OCI-LY7 (cell line): ENCODE data around the gene MED15. TPM values are rescaled to one million over a fixed set of nuclear protein-coding genes. Genes with fewer than 3 reads are reported as not detected.

Experiments used
- BruUV-seq: library from RNA; stranded (reverse); fragments of 400-500 nt; replicated peaks from 2 replicates; lab custom pipeline; 2021; lab: Mats Ljungman, UMichigan
- CTCF ChIA-PET: fragments of 300-600 bp; sonication (Branson Sonifier 250); formaldehyde crosslinking; loops from one replicate; lab custom pipeline; 2022; ENCODE audit warnings: antibody characterized with exemption; ENCODE audit not compliant: unreplicated experiment; lab: Charles Lee
- POLR2A ChIA-PET: fragments of 300-600 bp; sonication (Branson Sonifier 250); formaldehyde crosslinking; loops from one replicate; lab custom pipeline; 2022; ENCODE audit warnings: antibody characterized with exemption; lab: Charles Lee
- DNase-seq: peaks from one replicate; pipeline ENCODE4 v3.0.0-alpha.2; 2015; ENCODE audit warnings: low spot score
- H2AFZ ChIP-seq: fragments of 200-600 bp; sonication (generic), shearing (Covaris generic); 2 replicates; pipeline ENCODE4 v1.6.1; 2014; ENCODE audit warnings: mild to moderate bottlenecking, antibody characterized with exemption, low read length, moderate library complexity
- H3K27ac ChIP-seq: fragments of 200-600 bp; sonication (generic); 2 replicates; pipeline ENCODE4 v1.5.1; 2014; ENCODE audit warnings: mixed run types, low read depth, mild to moderate bottlenecking, moderate library complexity, low read length, inconsistent platforms; ENCODE audit not compliant: poor library complexity, severe bottlenecking
- H3K36me3 ChIP-seq: fragments of 200-600 bp; sonication (generic); 2 replicates; pipeline ENCODE4 v1.6.1; 2014; ENCODE audit warnings: mild to moderate bottlenecking, antibody characterized with exemption, low read length, moderate library complexity, mixed read lengths; ENCODE audit not compliant: insufficient read depth
- H3K4me1 ChIP-seq: fragments of 200-600 bp; sonication (generic); 2 replicates; pipeline ENCODE4 v1.5.1; 2014; ENCODE audit warnings: mild to moderate bottlenecking, low read length; ENCODE audit not compliant: insufficient read depth, poor library complexity, severe bottlenecking
- H3K4me2 ChIP-seq: fragments of 200-600 bp; sonication (generic); 2 replicates; pipeline ENCODE4 v1.6.1; 2014; ENCODE audit warnings: mild to moderate bottlenecking, low read length
- H3K4me3 ChIP-seq: fragments of 200-600 bp; sonication (generic); 2 replicates; pipeline ENCODE4 v1.5.1; 2014; ENCODE audit warnings: mild to moderate bottlenecking, low read depth, low read length; ENCODE audit not compliant: poor library complexity, severe bottlenecking
- H3K79me2 ChIP-seq: fragments of 200-600 bp; sonication (generic); 2 replicates; pipeline ENCODE4 v1.6.1; 2016; ENCODE audit warnings: low read depth, mild to moderate bottlenecking, low read length, moderate library complexity, mixed read lengths; ENCODE audit not compliant: insufficient read depth
- H3K9me2 ChIP-seq: fragments of 200-600 bp; sonication (generic); 2 replicates; pipeline ENCODE4 v1.6.1; 2016; ENCODE audit warnings: mild to moderate bottlenecking, low read length, mixed read lengths; ENCODE audit not compliant: insufficient read depth
- H3K9me3 ChIP-seq: fragments of 200-600 bp; sonication (generic); 2 replicates; pipeline ENCODE4 v1.6.1; 2014; ENCODE audit warnings: mild to moderate bottlenecking, mixed run types, low read length, mixed read lengths
- H4K20me1 ChIP-seq: fragments of 200-600 bp; sonication (generic); 2 replicates; pipeline ENCODE4 v1.6.1; 2014; ENCODE audit warnings: mild to moderate bottlenecking, antibody characterized with exemption, low read length, moderate library complexity, mixed read lengths; ENCODE audit not compliant: insufficient read depth
- CTCF ChIP-seq: fragments of 200-600 bp; sonication (generic); conservative IDR thresholded peaks from 2 replicates; pipeline ENCODE4 v1.5.1; 2014; ENCODE audit warnings: mild to moderate bottlenecking, antibody characterized with exemption, low read length, moderate library complexity, mixed read lengths
- EZH2phosphoT487 ChIP-seq: fragments of 200-600 bp; sonication (generic); IDR thresholded peaks from 2 replicates; pipeline ENCODE4 v1.6.1; 2018; ENCODE audit warnings: low read depth, borderline replicate concordance, mild to moderate bottlenecking, mixed run types, antibody characterized with exemption, low read length, moderate library complexity, mixed read lengths
- intact Hi-C: fragments of 100-400 bp; cut with micrococcal nuclease; formaldehyde crosslinking; loops from one replicate; pipeline ENCODE4 v1.10.0; 2022; ENCODE audit not compliant: unreplicated experiment
- total RNA-seq, 2 experiments: library from RNA; depleted of rRNA in 1 of 2; stranded (reverse); fragments of >200 nt in 1 of 2; shearing (Covaris generic) in 1 of 2; gene quantifications; 2 replicates each; pipeline ENCODE4 v1.2.3, GENCODE V29; 2014 to 2022

MED15 gene
- total RNA-seq, 2 experiments from 2014 or later: 28.7 to 79.2 TPM

DNA sequence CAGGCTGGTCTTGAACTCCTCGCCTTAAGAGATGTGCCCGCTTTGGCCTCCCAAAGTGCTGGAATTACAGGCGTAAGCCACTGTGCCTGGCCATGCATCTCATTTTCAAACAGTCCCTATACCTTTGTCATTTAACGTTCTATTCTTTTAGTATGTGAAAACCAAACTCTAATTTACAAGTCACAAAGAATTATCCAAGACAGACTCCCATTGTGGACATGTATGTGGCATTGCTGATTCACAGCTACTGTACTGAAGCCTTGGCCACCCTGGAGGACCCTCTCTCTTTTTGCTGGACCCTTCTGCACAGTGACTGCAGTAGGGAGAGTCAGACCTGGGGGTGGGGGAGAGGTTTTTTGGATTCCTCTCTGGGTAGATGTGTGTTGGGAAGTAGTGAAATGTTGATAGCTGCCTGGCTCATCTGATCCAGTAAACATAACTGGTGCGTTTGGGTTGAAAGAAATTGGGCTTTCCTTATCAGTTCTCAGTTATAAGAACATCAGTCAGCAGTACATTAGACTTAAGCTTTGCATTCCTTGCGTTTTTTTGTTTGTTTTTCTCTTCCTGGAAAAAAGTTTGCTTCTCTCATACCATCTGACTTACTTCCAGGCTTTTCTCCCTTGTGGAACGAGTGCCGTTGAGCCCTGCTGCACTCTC is 65.9 kb downstream of the MED15 start:
- Histone ChIP-seq H4K20me1 (peaks cover 4% of the 10 kb centered on the region; the same call in 1 of the 2 replicates), H2AFZ (no peak overlapping the region), H3K4me1 (no peaks in the 10 kb centered on the region), H3K4me3 (no peak overlapping the region), H3K79me2 (no peaks in the 10 kb centered on the region), H3K9me3 (no peaks in the 10 kb centered on the region), H3K9me2 (no peaks in the 10 kb centered on the region), H3K4me2 (no peak overlapping the region), H3K27ac (no peak overlapping the region), H3K36me3 (peaks cover 82% of the 10 kb centered on the region)
- TF ChIP-seq CTCF (no peak), EZH2phosphoT487 (no peak)
- POLR2A ChIA-PET: no interaction called here
- no TSS peak for BruUV-seq
- CTCF ChIA-PET: interaction anchor here (0.6 kb wide), 1 partner anchor 109 kb away, joined by 3 read pairs; no protein-coding TSS in a partner anchor
- no peak for DNase-seq
- intact Hi-C loops: no loop called here

- peaks cover 4% of the 10 kb centered on the region; the same call in 1 of the 2 replicates for H4K20me1 ChIP-seq
- peaks cover 82% of the 10 kb centered on the region for H3K36me3 ChIP-seq
- H3K27ac ChIP-seq: no peak overlapping the region
- no peak overlapping the region for H3K4me2 ChIP-seq
- TF ChIP-seq CTCF: no peak
- no peak for TF ChIP-seq EZH2phosphoT487
- H2AFZ ChIP-seq: no peak overlapping the region
- DNase-seq: no peak
- H3K9me3 ChIP-seq: no peaks in the 10 kb centered on the region
- no peaks in the 10 kb centered on the region for H3K9me2 ChIP-seq
- H3K79me2 ChIP-seq: no peaks in the 10 kb centered on the region
- intact Hi-C loops: no loop called here
- ChIA-PET CTCF (interaction anchor here (0.6 kb wide), 1 partner anchor 110 kb away, joined by 3 read pairs; no protein-coding TSS in a partner anchor), POLR2A (no interaction called here)
- no peak overlapping the region for H3K4me3 ChIP-seq
- BruUV-seq: no TSS peak
- H3K4me1 ChIP-seq: no peaks in the 10 kb centered on the region
Observed at GRCh38 chr22:20573833-20574615, 66.6 kb downstream of the MED15 start.
